ENCODE data around the gene DENND5A. TPM values are rescaled to one million over a fixed set of nuclear protein-coding genes. Genes with fewer than 3 reads are reported as not detected.
"Not testable (repeated sequence)": the region's sequence is repeated elsewhere in the genome, so short reads cannot be mapped to it uniquely, and the experiment has no call there.

DENND5A gene
- total RNA-seq, 2 experiments from 2014 or later: 46.5 to 50.9 TPM

- DNase-seq: no peak
- H3K9me3 Mint-ChIP-seq: no peaks in the 10 kb centered on the region
- H3K27me3 Mint-ChIP-seq: no peaks in the 10 kb centered on the region
- no peak overlapping the region for H3K27ac Mint-ChIP-seq
- H3K36me3 Mint-ChIP-seq: peaks cover 39% of the 10 kb centered on the region
- no peak overlapping the region for H3K4me3 Mint-ChIP-seq
- H3K4me1 Mint-ChIP-seq: peaks cover 8% of the 10 kb centered on the region
Observed at GRCh38 chr11:9180784-9181183, 84.4 kb downstream of the DENND5A start.

GRCh38 chr11:9179141-9179540 lies 86.0 kb downstream of the DENND5A start:
- H3K36me3 Mint-ChIP-seq: peaks cover 44% of the 10 kb centered on the region
- no peaks in the 10 kb centered on the region for H3K9me3 Mint-ChIP-seq
- DNase-seq: no peak
- no peak overlapping the region for H3K4me3 Mint-ChIP-seq
- peaks cover 8% of the 10 kb centered on the region for H3K4me1 Mint-ChIP-seq
- no peak overlapping the region for H3K27ac Mint-ChIP-seq
- H3K27me3 Mint-ChIP-seq: no peaks in the 10 kb centered on the region

- no peak for DNase-seq
- Mint-ChIP-seq H3K4me1 (peaks cover 8% of the 10 kb centered on the region), H3K9me3 (no peaks in the 10 kb centered on the region), H3K27me3 (no peaks in the 10 kb centered on the region), H3K36me3 (peaks cover 44% of the 10 kb centered on the region), H3K4me3 (no peak overlapping the region), H3K27ac (no peak overlapping the region)
Observed at GRCh38 chr11:9178716-9179115, 86.4 kb downstream of the DENND5A start.

- no peaks in the 10 kb centered on the region for H3K27me3 Mint-ChIP-seq
- H3K36me3 Mint-ChIP-seq: peaks cover 44% of the 10 kb centered on the region
Observed at GRCh38 chr11:9177438-9178091, 87.6 kb downstream of the DENND5A start.

GRCh38 chr11:9176550-9176949 lies 88.6 kb downstream of the DENND5A start:
- H3K9me3 Mint-ChIP-seq: peaks cover 2% of the 10 kb centered on the region
- no peak for DNase-seq
- H3K4me1 Mint-ChIP-seq: peaks cover 8% of the 10 kb centered on the region
- H3K4me3 Mint-ChIP-seq: no peak overlapping the region
- no peak overlapping the region for H3K27ac Mint-ChIP-seq
- peaks cover 51% of the 10 kb centered on the region for H3K36me3 Mint-ChIP-seq
- no peaks in the 10 kb centered on the region for H3K27me3 Mint-ChIP-seq

More at GRCh38 chr11:9177438-9178091, 87.6 kb downstream of the DENND5A start:
- peaks cover 8% of the 10 kb centered on the region for H3K4me1 Mint-ChIP-seq
- H3K9me3 Mint-ChIP-seq: peaks cover under 1% of the 10 kb centered on the region
- no peak for DNase-seq
- H3K4me3 Mint-ChIP-seq: no peak overlapping the region
- H3K27ac Mint-ChIP-seq: no peak overlapping the region

GRCh38 chr11:9176136-9176535 lies 89.0 kb downstream of the DENND5A start:
- Mint-ChIP-seq H3K9me3 (peaks cover 2% of the 10 kb centered on the region), H3K36me3 (peaks cover 51% of the 10 kb centered on the region), H3K4me1 (peaks cover 8% of the 10 kb centered on the region), H3K27ac (no peak overlapping the region), H3K27me3 (no peaks in the 10 kb centered on the region), H3K4me3 (no peak overlapping the region)
- DNase-seq: no peak

GRCh38 chr11:9172389-9172788 lies 92.8 kb downstream of the DENND5A start:
- no peak for DNase-seq
- Mint-ChIP-seq H3K4me3 (no peak overlapping the region), H3K9me3 (peaks cover 2% of the 10 kb centered on the region), H3K27ac (no peak overlapping the region), H3K4me1 (peaks cover 13% of the 10 kb centered on the region), H3K27me3 (no peaks in the 10 kb centered on the region), H3K36me3 (peaks cover 39% of the 10 kb centered on the region)

- Mint-ChIP-seq H3K27me3 (no peaks in the 10 kb centered on the region), H3K36me3 (peaks cover 26% of the 10 kb centered on the region), H3K9me3 (peaks cover 2% of the 10 kb centered on the region), H3K4me1 (peaks cover 9% of the 10 kb centered on the region), H3K27ac (no peak overlapping the region), H3K4me3 (no peak overlapping the region)
- no peak for DNase-seq
Observed at GRCh38 chr11:9170450-9170849, 94.7 kb downstream of the DENND5A start.

- H3K4me1 Mint-ChIP-seq: peaks cover 9% of the 10 kb centered on the region
- no peak overlapping the region for H3K4me3 Mint-ChIP-seq
- no peak for DNase-seq
- no peaks in the 10 kb centered on the region for H3K27me3 Mint-ChIP-seq
- peak overlapping the region; percentile 18 for H3K27ac Mint-ChIP-seq
- peaks cover 25% of the 10 kb centered on the region for H3K36me3 Mint-ChIP-seq
- H3K9me3 Mint-ChIP-seq: peaks cover 2% of the 10 kb centered on the region
Observed at GRCh38 chr11:9169595-9170295, 95.4 kb downstream of the DENND5A start.

GRCh38 chr11:9161991-9162390 lies 103.2 kb downstream of the DENND5A start:
- H3K27me3 Mint-ChIP-seq, H3K4me3 Mint-ChIP-seq: not testable (repeated sequence)

GRCh38 chr11:9160166-9160565 lies 105.0 kb downstream of the DENND5A start:
- H3K4me3 Mint-ChIP-seq: no peak overlapping the region
- DNase-seq: no peak
- peaks cover 25% of the 10 kb centered on the region for H3K4me1 Mint-ChIP-seq
- peaks cover 23% of the 10 kb centered on the region for H3K36me3 Mint-ChIP-seq
- H3K27me3 Mint-ChIP-seq: no peaks in the 10 kb centered on the region
- peak overlapping the region; percentile 87 for H3K27ac Mint-ChIP-seq
- H3K9me3 Mint-ChIP-seq: no peaks in the 10 kb centered on the region

More at GRCh38 chr11:9161991-9162390, 103.2 kb downstream of the DENND5A start:
- not testable (repeated sequence) for DNase-seq, H3K27ac Mint-ChIP-seq, H3K9me3 Mint-ChIP-seq
- H3K36me3 Mint-ChIP-seq: peaks cover 28% of the 10 kb centered on the region
- peaks cover 26% of the 10 kb centered on the region for H3K4me1 Mint-ChIP-seq

- Mint-ChIP-seq H3K4me1 (peaks cover 25% of the 10 kb centered on the region), H3K27me3 (no peaks in the 10 kb centered on the region), H3K36me3 (peaks cover 23% of the 10 kb centered on the region), H3K4me3 (no peak overlapping the region), H3K9me3 (no peaks in the 10 kb centered on the region), H3K27ac (peak overlapping the region; percentile 83)
- DNase-seq: no peak
Observed at GRCh38 chr11:9158898-9159391, 106.2 kb downstream of the DENND5A start.

- Mint-ChIP-seq H3K4me3 (no peak overlapping the region), H3K27me3 (no peaks in the 10 kb centered on the region), H3K27ac (no peak overlapping the region), H3K9me3 (no peaks in the 10 kb centered on the region), H3K4me1 (peaks cover 23% of the 10 kb centered on the region), H3K36me3 (peaks cover 24% of the 10 kb centered on the region)
- no peak for DNase-seq
Observed at GRCh38 chr11:9155930-9156329, 109.2 kb downstream of the DENND5A start.

- DNase-seq: no peak
- Mint-ChIP-seq H3K27me3 (no peaks in the 10 kb centered on the region), H3K4me3 (no peak overlapping the region), H3K4me1 (peaks cover 4% of the 10 kb centered on the region), H3K36me3 (peaks cover 11% of the 10 kb centered on the region), H3K9me3 (no peaks in the 10 kb centered on the region), H3K27ac (no peak overlapping the region)
Observed at GRCh38 chr11:9153651-9154050, 111.5 kb downstream of the DENND5A start.

- H3K4me1 Mint-ChIP-seq: peaks cover 5% of the 10 kb centered on the region
- no peak overlapping the region for H3K4me3 Mint-ChIP-seq
- no peak for DNase-seq
- H3K9me3 Mint-ChIP-seq: no peaks in the 10 kb centered on the region
- peaks cover 7% of the 10 kb centered on the region for H3K36me3 Mint-ChIP-seq
- H3K27ac Mint-ChIP-seq: no peak overlapping the region
- no peaks in the 10 kb centered on the region for H3K27me3 Mint-ChIP-seq
Observed at GRCh38 chr11:9151631-9152030, 113.5 kb downstream of the DENND5A start.

- Mint-ChIP-seq H3K27me3 (no peaks in the 10 kb centered on the region), H3K36me3 (peaks cover 8% of the 10 kb centered on the region), H3K4me3 (no peak overlapping the region), H3K27ac (no peak overlapping the region), H3K4me1 (peaks cover 5% of the 10 kb centered on the region), H3K9me3 (no peaks in the 10 kb centered on the region)
- no peak for DNase-seq
Observed at GRCh38 chr11:9150926-9151325, 114.2 kb downstream of the DENND5A start.
